GM12878 (cell line): ENCODE results near the gene RSPH1. TPM values are rescaled to one million over a fixed set of nuclear protein-coding genes. Genes with fewer than 3 reads are reported as not detected.
A peak's percentile ranks its signal among the peaks of the same experiment; 100 is the strongest.

Experiments used
- ATAC-seq: fragments of 200-7000 bp; cut with Tn5 transposase; 3 replicates; pipeline ENCODE4 v1.9.1; 2020; ENCODE audit warnings: mild to moderate bottlenecking, moderate library complexity
- BruUV-seq: library from RNA; stranded (reverse); fragments of 400-500 nt; replicated peaks from 2 replicates; lab custom pipeline; 2021; lab: Mats Ljungman, UMichigan
- CTCF ChIA-PET: fragments of 300-600 bp; sonication (Branson Sonifier 250); formaldehyde crosslinking; extraction: SDS; loops from one replicate; lab custom pipeline; 2021; ENCODE audit warnings: inconsistent platforms; lab: Yijun Ruan, JAX
- POLR2A ChIA-PET: fragments of 350-600 bp; formaldehyde crosslinking; extraction: SDS; loops from one replicate; lab custom pipeline; 2021; ENCODE audit warnings: inconsistent platforms; lab: Charles Lee
- RAD21 ChIA-PET: fragments of 300-600 bp; sonication (Branson Sonifier 250); formaldehyde crosslinking; loops from one replicate; lab custom pipeline; 2023; ENCODE audit warnings: antibody characterized with exemption; ENCODE audit not compliant: unreplicated experiment; lab: Charles Lee
- SMC1A ChIA-PET: fragments of 300-600 bp; sonication (Branson Sonifier 250); formaldehyde crosslinking; loops from one replicate; lab custom pipeline; 2023; ENCODE audit not compliant: unreplicated experiment, uncharacterized antibody; lab: Charles Lee
- DNase-seq: peaks from one replicate; pipeline ENCODE4 v3.0.0-alpha.2; 2011; ENCODE audit warnings: low read depth, low spot score
- FAIRE-seq: peaks from 3 replicates; lab custom pipeline; 2011; peaks lifted over from hg19 to GRCh38; lab: Jason Lieb, UNC
- H2AFZ ChIP-seq: 2 replicates; pipeline ENCODE4 v1.6.0; 2011; ENCODE audit warnings: low read depth, low read length, control low read depth; ENCODE audit not compliant: control insufficient read depth
- H3K27ac ChIP-seq: 2 replicates; pipeline ENCODE4 v1.5.1; 2011; ENCODE audit warnings: control low read depth; ENCODE audit not compliant: control insufficient read depth, insufficient read depth
- H3K27me3 ChIP-seq, 2 experiments: replicated peaks in 1 of 2; 2 replicates each; pipeline versions ENCODE4 v1.6.0 to v1.6.1; 2011; ENCODE audit warnings: low read length in 1 of 2; ENCODE audit not compliant: control insufficient read depth in 2 of 2, insufficient read depth in 2 of 2
- H3K36me3 ChIP-seq, 2 experiments: 2 replicates each; pipeline ENCODE4 v1.5.1; 2011; ENCODE audit warnings: low read length in 1 of 2; ENCODE audit not compliant: control insufficient read depth in 2 of 2, insufficient read depth in 2 of 2
- H3K4me1 ChIP-seq: 2 replicates; pipeline ENCODE4 v1.6.1; 2011; ENCODE audit warnings: mild to moderate bottlenecking, low read length, moderate library complexity, mixed read lengths; ENCODE audit not compliant: control insufficient read depth, insufficient read depth
- H3K4me2 ChIP-seq: 2 replicates; pipeline ENCODE4 v1.6.0; 2011; ENCODE audit warnings: control low read depth; ENCODE audit not compliant: control insufficient read depth, insufficient read depth
- H3K4me3 ChIP-seq: fragments of 200-600 bp; sonication (generic); 2 replicates; pipeline ENCODE4 v1.5.1; 2016
- H3K79me2 ChIP-seq: 2 replicates; pipeline ENCODE4 v1.6.0; 2011; ENCODE audit warnings: low read length; ENCODE audit not compliant: control insufficient read depth, insufficient read depth
- H3K9ac ChIP-seq: 2 replicates; pipeline ENCODE4 v1.8.0; 2011; ENCODE audit warnings: low read length, control low read depth, mixed read lengths; ENCODE audit not compliant: control insufficient read depth, insufficient read depth
- H3K9me3 ChIP-seq: replicated peaks from 3 replicates; pipeline ENCODE4 v1.5.1; 2011; ENCODE audit warnings: mild to moderate bottlenecking, low read length; ENCODE audit not compliant: control insufficient read depth, insufficient read depth
- H4K20me1 ChIP-seq: 2 replicates; pipeline ENCODE4 v1.6.0; 2011; ENCODE audit not compliant: control insufficient read depth, insufficient read depth
- BCL3 ChIP-seq: IDR thresholded peaks from 2 replicates; pipeline ENCODE4 v1.6.1; 2011; ENCODE audit warnings: borderline replicate concordance, low read depth, mild to moderate bottlenecking, moderate library complexity, low read length; ENCODE audit not compliant: insufficient read depth, poor library complexity, severe bottlenecking
- SRF ChIP-seq, 2 experiments: IDR thresholded peaks; 2 replicates each; pipeline ENCODE4 v1.6.1; 2011; ENCODE audit warnings: low read depth in 2 of 2, low read length in 2 of 2, mild to moderate bottlenecking in 1 of 2, moderate library complexity in 1 of 2
- ZNF384 ChIP-seq: IDR thresholded peaks from 2 replicates; pipeline ENCODE4 v1.6.1; 2012; ENCODE audit warnings: low read depth, mild to moderate bottlenecking, low read length, improper control_type of control experiment, borderline replicate concordance
- WGBS: methylation state at CpG from one replicate; pipeline ENCODE4 v1.1.6; 2016; ENCODE audit warnings: low lambda C conversion rate; ENCODE audit not compliant: insufficient replicate concordance, insufficient coverage; ENCODE audit errors: missing lambda C conversion rate; 5-methylcytosine and 5-hydroxymethylcytosine counted together
- in situ Hi-C: fragments of 300-500 bp; cut with MboI; formaldehyde crosslinking; loops from 9 replicates; pipeline ENCODE4 v1.14.3; 2018; ENCODE audit warnings: mixed read lengths
- intact Hi-C: fragments of 100-400 bp; cut with micrococcal nuclease; formaldehyde crosslinking; loops from one replicate; pipeline ENCODE4 v1.14.2; 2022; ENCODE audit not compliant: unreplicated experiment
- polyA plus RNA-seq, 11 experiments: library from polyadenylated mRNA; depleted of rRNA in 4 of 11; unstranded in 6 of 11; stranded (reverse) in 5 of 11; fragments of >200 nt; fragmentation: Nextera tagmentation in 4 of 11; fragmentation: Illumina TruSeq in 1 of 11; extraction: Ambion mirVana in 4 of 11; extraction: Trizol in 1 of 11; gene quantifications; 1 replicate in 1 of 11; 2 replicates in 10 of 11; pipeline versions ENCODE4 v1.2.1 to v1.2.3, GENCODE V29; 2011 to 2016; ENCODE audit warnings: inconsistent platforms in 2 of 11, missing spikeins in 2 of 11, low read depth in 1 of 11
- total RNA-seq, 4 experiments: library from RNA; depleted of rRNA in 3 of 4; stranded (reverse); fragments of >200 nt in 3 of 4; fragmentation: Illumina TruSeq in 1 of 4; extraction: Trizol in 1 of 4; gene quantifications; 2 replicates each; pipeline versions ENCODE4 v1.2.1 to v1.2.3, GENCODE V29; 2013 to 2021

Gene RSPH1
- total and polyA plus RNA-seq, 10 of the 15 experiments (the other 5 are each of a cell fraction or from before 2014, with no cell fraction given): 0.11 to 1.4 (median 0.38) TPM

- H3K79me2 ChIP-seq: no peaks in the 10 kb centered on the region
- WGBS: 70% methylated on average over 33 of the region's 34 CpGs
- no peaks in the 10 kb centered on the region for H3K27me3 ChIP-seq
- H3K9me3 ChIP-seq: no peaks in the 10 kb centered on the region
- in situ Hi-C loops: no loop called here
- DNase-seq (no peak), FAIRE-seq (no peak), ATAC-seq (no peak)
- intact Hi-C loops: loop anchor here (5.0 kb wide), 1 partner anchor 67 kb away; no protein-coding TSS in a partner anchor
- no peaks in the 10 kb centered on the region for H3K36me3 ChIP-seq
- BruUV-seq: no TSS peak
- ChIA-PET POLR2A (no interaction called here), RAD21 (interaction anchor here (0.9 to 5.9 kb wide), 4 partner anchors 21 to 69 kb away, joined by 3 to 81 read pairs (median 3); no protein-coding TSS in a partner anchor), SMC1A (interaction anchor here (0.8 to 1.6 kb wide), 2 partner anchors 25 to 133 kb away, joined by 3 to 5 read pairs; no protein-coding TSS in a partner anchor), CTCF (no interaction called here)
- H3K4me3 ChIP-seq: no peak overlapping the region
- TF ChIP-seq SRF (IDR thresholded peaks at IDR 0.05; ENCODE audit: low read depth in 2 of 2, low read length in 2 of 2) (no peak), BCL3 (peak; percentile 31), ZNF384 (no peak)
- no peak overlapping the region for H3K27ac ChIP-seq
- H4K20me1 ChIP-seq: no peaks in the 10 kb centered on the region
- peaks cover 24% of the 10 kb centered on the region for H3K4me1 ChIP-seq
- H3K4me2 ChIP-seq: no peak overlapping the region
- H3K9ac ChIP-seq: no peak overlapping the region
- H2AFZ ChIP-seq: no peak overlapping the region
Observed at GRCh38 chr21:42443876-42444744, 51.9 kb downstream of the RSPH1 start.
